Measurements from ENCODE around the gene TNFRSF8.

TNFRSF8 gene

GRCh38 chr1:12091191-12091590 is 28.1 kb downstream of the TNFRSF8 start:
- TF ChIP-seq CTCF (IDR thresholded peaks at IDR 0.05; ENCODE audit: insufficient read depth, missing control alignments): no peak
- no peak for DNase-seq (ENCODE audit: insufficient read length, low spot score)
- FAIRE-seq: no peak

- no peak for FAIRE-seq
- DNase-seq (ENCODE audit: insufficient read length, low spot score): no peak
- TF ChIP-seq CTCF (IDR thresholded peaks at IDR 0.05; ENCODE audit: insufficient read depth, missing control alignments): no peak
These were observed 31.1 kb downstream of the TNFRSF8 start for GRCh38 chr1:12094180-12094579.

GRCh38 chr1:12095452-12096263 is 32.6 kb downstream of the TNFRSF8 start:
- TF ChIP-seq CTCF (IDR thresholded peaks at IDR 0.05; ENCODE audit: insufficient read depth, missing control alignments): no peak
- DNase-seq (ENCODE audit: insufficient read length, low spot score) (no peak), FAIRE-seq (no peak)

DNA sequence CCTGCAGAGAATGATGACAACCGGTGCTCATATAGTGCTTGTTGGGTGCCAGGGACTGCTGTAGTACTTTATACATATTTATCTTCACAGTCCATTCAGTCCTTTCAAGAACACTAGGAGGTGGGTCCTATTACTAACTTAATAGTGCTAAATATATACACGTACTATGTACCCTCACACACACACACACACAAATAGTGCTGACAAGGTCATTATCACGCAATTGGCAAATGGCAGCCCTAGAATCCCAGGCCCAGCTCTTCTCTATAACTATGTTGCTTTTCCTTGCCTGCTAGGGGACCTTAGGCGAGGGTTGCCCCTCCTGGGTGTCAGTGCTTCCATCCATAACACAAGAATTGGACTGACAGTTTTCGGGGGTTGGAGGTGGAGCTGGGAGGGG is 33.5 kb downstream of the TNFRSF8 start:
- TF ChIP-seq CTCF (IDR thresholded peaks at IDR 0.05; ENCODE audit: insufficient read depth, missing control alignments): no peak
- DNase-seq (ENCODE audit: insufficient read length, low spot score): no peak
- FAIRE-seq: no peak

- no peak for TF ChIP-seq CTCF (IDR thresholded peaks at IDR 0.05; ENCODE audit: insufficient read depth, missing control alignments)
- DNase-seq (ENCODE audit: insufficient read length, low spot score) (no peak), FAIRE-seq (no peak)
These were observed 34.2 kb downstream of the TNFRSF8 start for GRCh38 chr1:12097321-12097720.

- DNase-seq (ENCODE audit: insufficient read length, low spot score) (no peak), FAIRE-seq (no peak)
- no peak for TF ChIP-seq CTCF (IDR thresholded peaks at IDR 0.05; ENCODE audit: insufficient read depth, missing control alignments)
These were observed 35.7 kb downstream of the TNFRSF8 start for GRCh38 chr1:12098786-12099185.

- no peak for FAIRE-seq
- TF ChIP-seq CTCF (IDR thresholded peaks at IDR 0.05; ENCODE audit: insufficient read depth, missing control alignments): no peak
These were observed 36.5 kb downstream of the TNFRSF8 start for GRCh38 chr1:12099610-12100009.

More at GRCh38 chr1:12099610-12100009, 36.5 kb downstream of the TNFRSF8 start:
- no peak for DNase-seq (ENCODE audit: insufficient read length, low spot score)

Data from D721Med (cell line).